Renal cortical epithelial cell (primary cell): ENCODE results near the gene ABHD2. TPM values are rescaled to one million over a fixed set of nuclear protein-coding genes. Genes with fewer than 3 reads are reported as not detected.
"Not testable (repeated sequence)": the region's sequence is repeated elsewhere in the genome, so short reads cannot be mapped to it uniquely, and the experiment has no call there.

Source experiments
- DNase-seq: peaks from one replicate; pipeline ENCODE4 v3.0.0-alpha.2; 2011; ENCODE audit warnings: low read depth
- total RNA-seq: library from RNA; depleted of rRNA; stranded (reverse); fragments of >200 nt; gene quantifications from 2 replicates; pipeline ENCODE4 v1.2.3, GENCODE V29; 2014

The ABHD2 gene, protein sequence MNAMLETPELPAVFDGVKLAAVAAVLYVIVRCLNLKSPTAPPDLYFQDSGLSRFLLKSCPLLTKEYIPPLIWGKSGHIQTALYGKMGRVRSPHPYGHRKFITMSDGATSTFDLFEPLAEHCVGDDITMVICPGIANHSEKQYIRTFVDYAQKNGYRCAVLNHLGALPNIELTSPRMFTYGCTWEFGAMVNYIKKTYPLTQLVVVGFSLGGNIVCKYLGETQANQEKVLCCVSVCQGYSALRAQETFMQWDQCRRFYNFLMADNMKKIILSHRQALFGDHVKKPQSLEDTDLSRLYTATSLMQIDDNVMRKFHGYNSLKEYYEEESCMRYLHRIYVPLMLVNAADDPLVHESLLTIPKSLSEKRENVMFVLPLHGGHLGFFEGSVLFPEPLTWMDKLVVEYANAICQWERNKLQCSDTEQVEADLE
- total RNA-seq = 78.7 and 82.1 TPM in 2 replicates

DNA sequence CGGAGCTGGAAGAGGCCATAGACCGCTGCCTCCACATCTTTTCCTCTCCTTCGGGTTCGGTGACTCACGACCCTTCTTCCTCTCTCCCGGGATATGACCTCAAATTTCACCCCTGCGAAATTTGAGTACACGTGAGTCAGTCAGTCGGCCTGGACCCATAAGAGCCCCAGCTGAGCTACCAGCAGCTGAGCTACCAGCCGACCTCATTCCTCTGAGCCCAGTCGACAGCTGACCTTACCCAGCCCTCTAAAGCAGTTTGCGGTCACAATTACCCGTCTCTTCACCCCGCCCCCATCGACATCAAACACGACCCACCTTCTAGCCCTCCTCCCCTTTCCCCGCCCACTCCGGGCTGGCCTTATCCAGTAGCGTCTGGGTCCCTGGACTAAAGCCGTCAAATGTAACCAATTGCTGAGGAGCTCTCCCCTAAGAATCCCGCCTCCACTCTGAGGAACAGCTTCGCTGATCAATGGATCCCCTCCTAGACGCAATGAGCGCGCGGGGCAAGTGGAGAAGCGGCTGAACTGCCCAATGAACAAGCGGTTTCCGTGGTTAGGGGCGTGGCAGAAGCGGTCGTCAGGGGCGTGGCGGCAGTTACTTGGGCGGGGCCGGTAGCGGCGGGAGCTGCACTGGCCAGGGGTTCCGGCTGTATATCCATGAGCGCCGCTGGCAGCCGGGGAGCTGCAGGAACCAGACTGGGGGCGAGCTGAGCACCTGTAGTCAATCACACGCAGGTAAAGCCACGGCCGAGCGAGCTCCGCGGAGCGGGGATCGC is at the start of gene ABHD2:
Gene ABHD2 (plus strand): TSS at position 627 of the 775 bp plus-strand sequence. CDS start 27,872 bp downstream, outside the sequence.
- DNase-seq = peak; percentile 100

DNA sequence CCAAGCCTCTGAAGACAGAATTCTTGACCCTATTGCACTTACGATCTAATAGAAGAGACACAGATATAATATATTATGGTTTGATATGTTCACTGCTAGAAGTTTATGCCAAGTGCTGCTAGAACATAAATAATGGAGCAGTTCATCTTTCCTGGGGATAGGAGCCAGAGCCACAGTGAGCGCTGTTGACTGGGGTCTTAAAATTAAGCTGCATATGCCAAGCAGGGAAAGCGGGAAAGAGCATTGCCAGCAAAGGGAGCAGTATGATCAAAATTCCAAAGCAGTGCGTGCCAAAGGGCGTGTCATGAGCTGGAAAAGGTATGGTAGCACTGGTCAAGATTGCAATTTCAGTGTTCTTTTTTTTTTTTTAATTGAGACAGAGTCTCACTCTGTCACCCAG is 49.1 kb upstream of the ABHD2 start:
- DNase-seq = no peak

DNA sequence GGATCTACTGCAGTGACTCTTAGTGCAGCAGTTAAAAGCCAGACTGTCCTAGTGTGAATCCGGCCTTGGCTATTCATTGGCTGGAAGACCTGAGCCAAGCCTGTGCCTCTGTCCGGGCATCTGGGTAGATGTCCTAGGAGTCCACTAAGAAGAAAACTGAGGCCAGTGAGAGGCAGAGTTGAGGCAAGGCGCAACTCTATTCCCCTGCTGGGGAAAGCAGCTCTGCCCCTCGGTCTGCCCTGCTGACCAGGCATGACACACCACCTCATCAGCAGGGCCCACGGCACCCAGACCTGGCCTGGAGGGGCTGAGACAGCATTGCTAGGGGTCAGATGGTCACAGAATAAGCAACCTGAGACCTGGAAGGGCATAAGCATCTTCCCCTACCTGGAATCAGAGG is 46.7 kb upstream of the ABHD2 start:
- no peak for DNase-seq

DNA sequence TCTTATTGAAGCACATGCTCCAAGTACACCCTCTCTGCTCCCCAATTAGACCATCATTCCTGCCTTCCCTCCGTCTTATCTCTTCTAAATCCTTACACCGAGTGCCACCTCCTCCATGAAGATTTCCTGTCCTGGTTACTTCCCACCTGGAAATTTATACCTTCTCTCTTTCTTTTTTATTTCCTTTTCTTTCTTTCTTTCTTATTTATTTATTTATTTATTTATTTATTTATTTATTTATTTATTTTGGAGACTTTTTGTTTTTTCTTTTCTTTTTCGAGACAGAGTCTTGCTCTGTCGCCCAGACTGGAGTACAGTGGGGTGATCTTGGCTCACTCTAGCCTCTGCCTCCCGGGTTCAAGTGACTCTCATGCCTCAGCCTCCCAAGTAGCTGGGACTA is 45.9 kb upstream of the ABHD2 start:
- DNase-seq = no peak

DNA sequence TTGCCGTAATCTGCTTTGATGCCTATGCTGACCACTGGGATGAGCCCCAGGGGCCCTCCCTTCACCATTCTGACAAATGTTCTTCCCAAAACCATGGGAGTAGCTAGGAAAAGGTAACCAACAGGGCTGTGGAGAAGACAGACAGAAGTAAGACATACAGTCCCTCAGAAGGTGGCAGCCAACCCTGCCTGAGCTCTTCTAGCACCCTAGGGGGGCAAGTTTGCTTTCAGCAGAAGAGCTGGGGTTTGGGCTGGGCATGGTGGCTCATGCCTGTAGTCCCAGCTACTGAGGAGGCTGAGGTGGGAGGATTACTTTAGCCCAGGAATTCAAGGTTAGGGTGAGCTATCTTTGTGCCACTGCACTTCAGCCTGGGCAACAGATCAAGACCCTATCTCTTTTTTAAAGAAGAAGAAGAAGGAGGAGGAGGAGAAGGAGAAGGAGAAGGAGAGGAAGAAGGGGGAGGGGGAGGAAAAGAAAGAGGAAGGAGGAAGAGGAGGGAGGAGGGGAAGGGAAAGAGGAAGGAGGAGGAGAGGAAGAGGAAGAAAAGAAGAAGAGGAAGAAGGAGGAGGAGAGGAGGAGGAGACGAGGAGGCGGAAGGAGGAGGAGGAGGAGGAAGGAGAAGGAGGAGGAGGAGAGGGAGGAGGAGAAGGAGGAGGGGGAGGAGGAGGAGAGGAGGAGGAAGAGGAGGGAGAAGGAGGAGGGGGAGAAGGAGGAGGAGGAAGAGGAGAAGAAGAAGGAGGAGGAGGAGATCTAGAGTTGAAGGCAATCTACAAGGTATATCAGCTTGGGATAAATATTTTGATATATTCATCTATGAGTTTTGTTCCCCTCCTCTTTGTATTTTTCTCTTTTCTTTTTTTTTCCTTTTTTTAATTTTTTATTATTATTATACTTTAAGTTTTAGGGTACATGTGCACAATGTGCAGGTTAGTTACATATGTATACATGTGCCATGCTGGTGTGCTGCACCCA is 44.9 kb upstream of the ABHD2 start:
- no peak for DNase-seq

DNA sequence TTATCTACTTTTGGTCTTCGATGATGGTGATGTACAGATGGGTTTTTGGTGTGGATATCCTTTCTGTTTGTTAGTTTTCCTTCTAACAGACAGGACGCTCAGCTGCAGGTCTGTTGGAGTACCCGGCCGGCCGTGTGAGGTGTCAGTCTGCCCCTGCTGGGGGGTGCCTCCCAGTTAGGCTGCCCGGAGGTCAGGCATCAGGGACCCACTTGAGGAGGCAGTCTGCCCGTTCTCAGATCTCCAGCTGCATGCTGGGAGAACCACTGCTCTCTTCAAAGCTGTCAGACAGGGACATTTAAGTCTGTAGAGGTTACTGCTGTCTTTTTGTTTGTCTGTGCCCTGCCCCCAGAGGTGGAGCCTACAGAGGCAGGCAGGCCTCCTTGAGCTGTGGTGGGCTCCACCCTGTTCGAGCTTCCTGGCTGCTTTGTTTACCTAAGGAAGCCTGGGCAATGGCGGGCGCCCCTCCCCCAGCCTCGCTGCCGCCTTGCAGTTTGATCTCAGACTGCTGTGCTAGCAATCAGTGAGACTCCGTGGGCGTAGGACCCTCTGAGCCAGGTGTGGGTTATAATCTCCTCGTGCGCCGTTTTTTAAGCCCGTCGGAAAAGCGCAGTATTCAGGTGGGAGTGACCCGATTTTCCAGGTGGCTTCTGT is 39.1 kb upstream of the ABHD2 start:
- not testable (repeated sequence) for DNase-seq

DNA sequence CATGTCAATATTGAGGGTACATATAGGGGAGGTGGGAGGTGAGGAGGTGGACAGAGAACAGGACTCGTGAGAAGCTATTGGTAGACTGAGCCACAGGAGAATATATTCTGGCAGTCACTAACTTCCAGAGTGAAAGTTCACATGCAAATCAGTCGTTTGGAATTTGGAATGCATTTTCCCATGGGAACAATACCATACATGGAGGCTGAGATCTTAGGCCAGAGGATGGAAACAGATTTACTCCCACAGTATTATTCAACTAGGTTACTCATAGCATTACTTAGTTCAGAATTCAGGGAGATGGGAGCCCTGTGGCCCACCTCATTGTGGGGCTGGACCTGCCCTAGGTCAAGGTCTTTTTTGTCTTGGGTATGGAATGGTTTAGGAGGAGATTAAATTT is 36.4 kb upstream of the ABHD2 start:
- DNase-seq = peak; percentile 79

DNA sequence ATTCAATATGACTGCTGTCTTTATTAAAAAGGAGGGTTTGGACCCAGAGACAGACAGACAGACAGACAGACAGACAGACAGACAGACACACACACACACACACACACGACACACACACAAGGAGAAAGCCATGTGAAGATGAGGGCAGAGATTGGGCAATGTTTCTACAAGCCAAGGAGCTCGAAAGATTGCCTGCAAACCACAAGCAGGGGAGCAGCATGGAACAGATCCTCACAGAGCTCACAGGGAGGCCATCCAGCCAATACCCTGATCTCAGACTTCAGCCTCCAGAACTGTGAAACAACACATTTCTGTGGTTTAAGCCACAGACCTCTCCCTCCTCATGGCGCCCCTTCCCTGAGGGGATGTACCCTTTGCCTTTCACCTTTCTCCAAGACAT is 35.8 kb upstream of the ABHD2 start:
- DNase-seq = peak; percentile 95

DNA sequence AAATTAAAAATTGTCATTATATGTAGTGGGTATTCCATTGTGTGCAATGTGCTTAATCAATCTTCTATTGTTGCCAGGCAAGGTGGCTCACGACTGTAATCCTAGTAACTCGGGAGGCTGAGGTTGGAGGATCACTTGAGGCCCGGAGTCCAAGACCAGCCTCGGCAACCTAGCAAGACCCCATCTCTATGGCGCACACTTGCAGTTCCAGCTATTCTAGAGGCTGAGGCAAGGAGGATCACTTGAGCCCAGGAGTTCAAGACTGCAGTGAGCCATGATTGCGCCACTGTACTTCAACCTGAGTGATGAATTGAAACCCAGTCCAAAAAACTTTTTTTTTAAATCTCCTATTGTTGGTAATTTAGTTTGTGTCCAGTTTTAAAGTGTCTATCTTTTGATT is 33.4 kb upstream of the ABHD2 start:
- no peak for DNase-seq

DNA sequence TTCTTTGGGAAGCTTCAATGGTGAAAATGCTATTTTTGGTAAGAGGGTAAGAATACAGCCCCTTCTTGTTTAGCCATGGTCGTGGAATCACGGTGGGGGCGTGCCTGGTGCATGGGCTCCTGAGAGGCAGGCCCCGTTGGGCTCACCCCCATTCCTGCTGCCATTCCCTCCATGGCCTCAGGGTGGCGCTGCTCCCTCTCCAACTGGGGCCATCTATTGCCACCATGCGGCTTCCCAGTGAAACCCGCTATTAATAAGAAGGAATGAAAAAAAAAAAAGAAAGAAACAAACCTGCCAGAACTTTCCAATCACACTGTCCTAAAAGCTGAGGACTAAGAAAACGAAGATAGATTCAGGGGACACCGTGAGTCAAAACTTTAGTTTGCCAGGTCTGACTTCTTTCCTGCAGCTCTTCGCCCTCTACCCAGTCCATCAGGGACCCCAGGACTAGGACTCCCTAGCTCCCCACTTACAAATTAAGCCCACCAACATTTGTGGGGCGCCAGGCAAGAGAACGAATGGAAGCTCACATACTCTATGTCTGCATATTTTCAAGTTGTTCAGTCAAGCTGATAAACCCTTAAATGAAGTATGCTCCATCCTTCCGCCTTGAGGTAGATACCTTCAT is 30.6 kb upstream of the ABHD2 start:
- DNase-seq = peak; percentile 50

DNA sequence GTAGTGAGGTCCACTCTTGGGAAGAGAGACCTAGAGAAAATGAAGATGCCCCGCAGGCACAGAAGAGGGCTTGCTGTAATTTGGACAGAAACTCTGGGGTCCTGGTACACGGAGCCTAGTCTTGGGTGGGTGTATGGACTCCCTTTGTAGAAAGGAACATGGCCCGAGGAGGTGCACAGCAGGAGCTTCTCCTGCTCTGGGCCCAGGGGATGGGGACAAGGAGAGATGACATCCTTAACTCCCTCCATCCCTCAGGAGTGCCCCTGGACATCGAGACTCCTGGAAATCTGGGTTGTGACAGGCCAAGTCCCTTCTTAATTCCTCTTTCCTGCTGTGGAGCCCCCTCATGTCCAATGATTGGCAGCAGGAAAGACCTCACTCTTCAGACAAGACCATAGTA is 29.9 kb upstream of the ABHD2 start:
- no peak for DNase-seq

DNA sequence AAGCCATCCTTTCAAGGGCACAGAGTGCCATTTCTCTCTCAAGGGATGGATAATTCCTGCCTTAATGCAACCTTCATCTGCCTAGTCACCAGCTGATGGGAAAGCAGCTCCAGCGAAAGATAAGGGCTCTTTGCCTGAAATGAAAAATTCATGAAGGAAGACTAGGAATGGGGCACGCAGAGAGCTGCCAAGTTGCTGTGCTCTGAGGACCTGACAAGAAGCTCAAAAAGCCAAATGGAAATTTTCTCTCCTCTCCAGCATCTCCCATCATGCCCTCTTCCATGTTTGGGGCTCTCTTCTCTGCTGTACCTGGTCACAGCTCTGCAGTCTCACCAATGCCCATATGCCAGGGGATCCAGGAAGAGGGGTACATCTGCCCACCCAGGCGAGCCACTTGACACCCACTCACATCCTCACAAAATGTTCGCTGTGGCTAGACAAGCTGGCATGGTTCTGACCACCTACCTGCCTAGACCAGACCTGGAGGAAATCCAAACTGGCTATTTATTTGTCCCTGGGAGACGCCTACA is 29.3 kb upstream of the ABHD2 start:
- DNase-seq = no peak

DNA sequence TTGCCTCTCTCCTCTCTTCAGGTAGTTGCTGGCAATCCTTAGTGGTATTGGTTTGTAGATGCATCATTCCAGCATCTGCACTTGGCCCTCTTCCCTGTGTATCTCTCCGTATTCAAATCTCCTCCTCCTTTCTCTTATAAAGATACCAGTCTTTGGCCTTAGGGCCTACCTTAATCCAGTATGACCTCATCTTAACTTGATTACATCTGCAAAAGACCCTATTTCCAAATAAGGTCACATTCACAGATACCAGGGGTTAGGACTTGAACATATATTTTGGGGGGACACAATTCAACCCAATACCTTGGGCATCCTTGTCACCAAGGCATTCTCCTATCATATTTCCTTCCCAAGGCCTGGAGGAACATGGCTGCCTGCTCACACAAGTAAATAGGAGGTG is 22.0 kb upstream of the ABHD2 start:
- no peak for DNase-seq

DNA sequence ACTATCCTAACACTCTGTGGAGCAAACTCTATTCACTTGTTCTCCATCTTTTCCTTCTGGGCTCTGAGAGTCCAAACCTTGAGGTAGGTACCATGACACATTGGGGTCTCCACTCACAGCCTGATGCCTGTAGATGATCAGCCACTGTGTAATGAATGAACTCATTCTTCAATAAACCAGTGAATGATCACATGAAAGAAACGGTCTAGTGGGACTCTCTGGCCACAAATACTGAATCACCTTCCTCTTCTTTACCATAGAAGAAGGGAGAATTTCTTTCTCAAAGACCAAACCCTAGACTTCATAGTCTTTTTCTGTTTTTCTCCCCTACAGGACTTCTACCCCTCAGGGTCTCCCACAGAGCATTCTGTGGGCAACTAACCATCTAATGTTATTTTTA is 20.5 kb upstream of the ABHD2 start:
- DNase-seq = peak; percentile 89

DNA sequence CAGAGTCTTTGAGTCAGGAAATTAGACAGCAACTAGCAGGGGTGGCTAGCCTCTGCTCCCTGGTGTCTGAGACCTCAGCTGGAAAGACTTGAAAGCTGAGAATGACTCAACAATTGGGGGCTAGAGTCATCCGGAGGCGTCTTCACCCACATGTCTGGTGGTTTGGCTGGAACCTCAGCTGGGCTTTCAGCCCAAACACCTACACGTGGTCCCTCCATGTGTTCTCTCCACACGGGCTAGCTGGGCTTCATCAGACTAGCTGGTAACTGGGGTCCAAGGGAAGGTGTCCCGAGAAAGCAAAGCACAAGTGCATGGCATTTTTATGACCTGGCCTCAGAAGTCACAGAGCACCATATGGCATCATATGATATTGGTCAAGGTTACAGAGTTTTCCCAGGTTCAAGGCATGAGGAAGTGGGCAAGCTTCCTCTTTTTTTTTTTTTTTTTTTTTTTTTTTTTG is 19.9 kb upstream of the ABHD2 start:
- peak; percentile 95 for DNase-seq

DNA sequence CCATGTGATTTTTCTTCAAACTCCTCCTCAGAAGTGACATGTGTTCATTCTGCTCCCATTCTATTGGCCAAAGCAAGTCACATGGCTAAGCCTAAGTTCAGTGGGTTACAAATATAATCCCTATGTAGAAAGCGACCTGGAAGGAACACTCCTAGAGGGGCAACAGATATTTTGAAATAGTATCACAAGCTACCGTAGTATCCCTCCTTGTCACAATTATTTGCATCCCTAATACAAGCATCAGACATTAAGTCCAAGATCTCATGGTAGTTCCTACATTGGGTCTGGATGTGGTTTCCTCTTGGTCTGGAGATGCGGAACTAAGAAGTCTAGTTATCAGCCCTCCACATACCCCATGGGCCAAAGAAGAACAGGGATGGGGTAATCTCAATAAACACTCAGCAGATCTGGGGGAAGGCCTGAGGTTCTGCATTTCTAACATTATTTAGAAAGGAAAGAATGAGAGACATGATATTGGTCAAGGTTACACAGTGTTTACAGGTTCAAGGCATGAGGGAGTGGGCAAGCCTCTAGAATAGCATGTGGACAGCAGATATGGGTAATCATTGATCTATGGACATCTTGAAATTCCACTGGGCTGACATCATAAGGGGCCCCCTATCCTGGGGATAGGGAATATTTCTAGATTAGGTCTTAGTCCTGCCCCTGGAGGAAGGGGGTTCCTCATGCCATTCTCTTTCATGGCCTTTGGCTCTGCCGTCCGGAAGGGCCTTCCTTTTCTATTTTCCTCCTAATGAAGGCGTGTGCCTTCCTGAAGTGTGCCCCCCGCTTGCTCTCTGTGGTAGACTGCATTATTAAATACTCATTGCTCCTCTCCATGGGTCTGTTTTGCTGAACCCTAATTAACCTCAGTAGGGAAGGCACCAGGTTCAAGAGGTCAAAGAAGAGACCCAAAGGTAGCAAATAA is 17.8 kb upstream of the ABHD2 start:
- DNase-seq = no peak

DNA sequence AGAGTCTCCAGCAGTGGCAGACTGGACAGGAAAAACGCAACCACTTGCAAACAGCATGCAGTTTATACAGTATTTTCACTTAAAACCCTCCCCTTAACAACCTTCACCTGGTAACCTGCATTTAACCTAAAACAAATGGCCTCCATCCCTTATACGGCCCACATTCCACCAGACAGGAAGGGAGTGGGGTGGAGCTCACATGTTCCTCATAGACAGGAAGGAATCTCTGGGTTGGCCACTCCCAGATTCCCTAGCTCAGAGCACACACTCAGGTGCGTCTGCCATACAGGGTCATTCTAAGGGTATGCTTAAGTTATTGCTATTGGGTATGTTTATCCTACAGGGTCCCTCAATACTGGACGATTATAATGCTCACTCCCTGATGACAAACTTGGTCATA is 16.8 kb upstream of the ABHD2 start:
- DNase-seq = no peak

DNA sequence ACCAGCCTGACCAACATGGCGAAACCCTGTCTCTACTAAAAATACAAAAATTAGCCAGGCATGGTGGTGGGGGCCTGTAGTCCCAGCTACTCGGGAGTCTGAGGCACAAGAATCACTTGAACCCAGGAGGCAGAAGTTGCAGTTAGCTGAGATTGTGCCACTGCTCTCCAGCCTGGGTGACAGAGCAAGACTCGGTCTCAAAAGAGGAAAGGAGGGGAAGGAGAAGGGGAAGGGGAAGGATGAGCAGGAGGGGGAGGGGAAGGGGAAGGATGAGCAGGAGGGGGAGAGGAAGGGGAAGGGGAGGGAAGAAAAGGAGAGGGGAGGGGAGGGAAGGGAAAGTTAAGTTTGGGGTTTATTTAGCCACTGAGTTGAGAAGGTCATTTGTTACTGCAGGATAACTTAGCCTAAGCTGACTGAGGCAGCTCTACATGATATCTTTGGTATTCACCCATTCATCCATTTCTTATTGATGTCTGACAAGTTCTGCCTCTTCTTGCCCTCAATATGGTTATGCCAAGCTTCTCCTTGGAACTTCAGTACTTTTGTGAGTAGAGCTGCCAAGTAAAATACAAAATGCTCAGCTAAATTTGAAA is 15.9 kb upstream of the ABHD2 start:
- no peak for DNase-seq

DNA sequence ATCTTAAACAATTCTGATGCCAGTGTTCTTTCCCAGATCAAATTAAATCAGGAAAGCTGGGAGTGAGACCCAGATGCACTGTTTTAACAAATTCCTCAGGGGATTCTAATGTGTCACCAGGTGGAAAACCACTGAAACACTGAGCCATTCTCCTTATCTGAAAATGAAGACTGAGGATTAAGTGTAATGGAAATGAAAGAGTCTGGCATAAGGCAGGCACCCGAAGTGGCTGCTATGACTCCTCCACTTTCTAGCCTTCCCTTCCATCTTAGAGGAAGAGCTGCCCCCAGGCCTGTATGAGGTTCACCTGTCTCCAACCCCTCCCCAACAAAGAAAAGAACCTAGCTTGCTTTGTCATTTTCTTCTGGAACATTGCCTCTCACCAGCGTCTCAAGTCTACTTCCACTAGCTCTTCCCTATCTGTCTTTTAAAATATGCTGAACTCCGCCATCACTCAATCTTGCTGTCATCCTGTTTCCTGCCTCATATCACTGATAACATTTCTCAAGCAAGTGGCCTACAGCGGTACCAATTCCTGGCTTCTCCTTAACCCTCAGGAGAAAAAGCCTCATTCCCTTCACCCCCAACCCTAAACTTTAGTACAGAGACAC is 13.7 kb upstream of the ABHD2 start:
- DNase-seq = no peak
